ENCODE measurements around the gene KCNA3.
A peak's percentile ranks its signal among the peaks of the same experiment; 100 is the strongest.

Gene KCNA3

DNA sequence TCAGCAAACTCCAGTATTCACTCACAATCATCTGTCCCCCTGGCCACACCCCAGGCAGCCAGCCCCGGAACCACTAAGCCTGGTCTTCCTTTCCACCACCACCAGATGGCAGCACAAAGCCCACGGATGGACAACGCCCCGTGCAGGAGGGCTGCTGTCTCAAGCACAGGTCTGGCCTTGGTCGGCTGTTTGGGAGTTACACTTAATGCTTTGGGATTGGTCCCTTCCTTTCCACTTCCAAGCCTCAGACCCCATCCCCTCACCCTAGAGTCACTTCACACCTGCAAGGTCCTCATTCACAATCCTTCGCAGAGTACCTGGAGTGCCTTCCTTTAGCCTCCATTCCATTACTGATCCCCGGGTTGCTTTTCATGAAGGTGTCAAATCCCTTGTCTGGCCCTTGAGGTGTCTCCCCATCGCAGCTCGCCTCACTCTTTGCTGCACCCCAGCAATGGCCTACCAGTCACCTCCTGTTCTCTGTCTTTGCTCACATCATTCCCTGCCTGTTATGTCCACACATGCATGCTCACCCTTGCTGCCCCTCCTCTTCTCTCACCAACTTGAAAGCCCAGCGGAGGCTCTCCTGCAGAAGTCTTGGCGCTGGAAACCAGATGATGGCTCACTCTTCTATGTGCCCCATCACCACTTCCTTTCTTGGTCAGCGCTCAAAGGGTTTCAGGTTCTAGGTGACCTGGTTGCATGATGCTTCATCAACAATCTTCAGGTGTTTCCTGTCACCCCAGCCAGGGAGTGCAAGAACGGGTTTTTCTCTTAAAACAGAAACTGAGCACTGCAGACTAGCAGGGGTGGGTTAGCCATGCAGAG lies 43.7 kb downstream of the KCNA3 start:
- DNase-seq (peak; percentile 83 to 87 (median 83)), ATAC-seq (replicated peaks) (peak; percentile 80)
- H3K9me3 Mint-ChIP-seq: no peaks in the 10 kb centered on the region
- peaks cover 35 to 41% of the 10 kb centered on the region in 2 donors for H3K4me1 Mint-ChIP-seq (ENCODE audit: low read depth in 2 of 2)
- H3K27me3 Mint-ChIP-seq: no peaks in the 10 kb centered on the region
- no peak overlapping the region for H3K4me3 Mint-ChIP-seq
- H3K27ac Mint-ChIP-seq: no peak overlapping the region
- H3K36me3 Mint-ChIP-seq (ENCODE audit: insufficient read depth): no peaks in the 10 kb centered on the region

DNA sequence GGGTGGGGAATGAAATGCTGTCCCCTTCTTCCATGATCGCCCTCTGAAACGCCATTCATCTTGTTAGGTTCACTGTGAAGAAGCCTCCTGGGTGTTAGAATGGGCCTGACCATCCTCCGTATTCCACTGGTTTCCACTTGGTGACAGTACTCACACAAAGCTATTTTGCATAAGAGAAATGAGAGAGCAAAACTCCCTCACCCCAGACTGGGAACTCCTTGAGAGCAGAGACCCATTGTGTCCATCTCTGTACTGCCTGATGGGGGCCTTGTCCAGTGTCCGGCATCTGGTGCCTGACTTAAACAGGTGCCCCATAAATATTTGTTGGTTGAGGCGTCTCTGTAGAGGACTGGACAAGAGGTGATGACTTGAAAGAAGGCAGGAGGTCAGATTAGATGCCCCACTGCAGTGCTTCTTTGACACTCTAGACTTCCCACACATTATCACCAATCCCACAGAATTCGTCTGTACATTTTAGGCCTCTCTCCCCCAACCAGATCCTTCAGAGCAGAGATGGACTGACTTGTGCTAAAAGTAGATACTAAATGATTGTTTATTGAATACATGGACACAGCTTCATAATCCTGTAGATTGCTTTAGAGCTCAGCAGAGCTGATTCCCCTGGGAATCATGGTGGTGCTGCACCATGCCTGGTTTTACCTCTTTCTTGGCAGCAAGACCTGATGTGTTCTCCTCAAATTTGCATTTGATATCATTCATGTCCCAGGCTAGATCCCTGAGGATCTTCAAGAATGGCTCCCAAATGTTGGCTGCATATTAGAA lies 46.2 kb downstream of the KCNA3 start:
- Mint-ChIP-seq H3K4me1 (ENCODE audit: low read depth in 2 of 2) (peaks cover 12 to 18% of the 10 kb centered on the region in 2 donors), H3K27ac (no peak overlapping the region), H3K9me3 (no peaks in the 10 kb centered on the region), H3K4me3 (no peak overlapping the region), H3K36me3 (ENCODE audit: insufficient read depth) (no peaks in the 10 kb centered on the region), H3K27me3 (no peaks in the 10 kb centered on the region)
- ATAC-seq (replicated peaks) (no peak), DNase-seq (no peak)

DNA sequence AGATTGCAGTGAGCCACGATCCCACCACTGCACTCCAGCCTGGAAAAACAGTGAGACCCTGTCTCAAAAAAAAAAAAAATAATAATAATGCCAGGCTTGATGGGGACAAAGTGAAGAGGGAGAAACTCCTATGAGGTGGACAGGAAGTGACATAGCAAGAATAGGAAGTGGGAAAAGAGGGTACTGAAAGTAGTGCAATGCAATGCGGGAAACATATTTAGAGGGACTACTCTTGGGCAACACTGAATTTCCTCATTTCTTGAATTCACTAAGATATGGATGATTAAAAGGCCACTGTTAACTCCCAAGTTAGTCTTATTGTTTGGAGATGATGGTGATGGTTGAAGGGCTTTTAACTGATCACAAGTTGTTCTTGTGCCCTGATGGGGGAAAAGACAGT lies 47.0 kb downstream of the KCNA3 start:
- H3K4me1 Mint-ChIP-seq (ENCODE audit: low read depth in 2 of 2): peaks cover 5 to 12% of the 10 kb centered on the region in 2 donors

DNA sequence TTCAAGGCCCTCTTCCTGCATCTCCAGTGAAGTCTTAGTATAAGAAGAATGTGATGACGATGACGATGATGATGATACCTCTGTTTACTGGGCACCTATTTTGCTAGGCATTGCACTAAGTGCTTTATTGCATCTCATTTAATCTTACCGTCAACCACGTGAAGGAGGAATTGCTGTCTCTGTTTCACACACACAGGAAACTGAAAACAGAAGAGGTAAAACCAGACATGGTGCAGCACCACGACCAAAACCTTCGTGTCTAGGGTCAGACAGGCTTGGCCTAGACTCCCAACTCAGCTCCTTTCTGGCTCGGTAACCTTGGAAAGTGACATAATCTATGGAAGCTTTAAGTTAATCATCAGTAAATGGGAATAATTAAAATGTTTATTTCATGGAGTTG lies 47.9 kb downstream of the KCNA3 start:
- no peak overlapping the region for H3K4me3 Mint-ChIP-seq
- H3K36me3 Mint-ChIP-seq (ENCODE audit: insufficient read depth): no peaks in the 10 kb centered on the region
- ATAC-seq (replicated peaks): no peak
- peaks cover 5 to 12% of the 10 kb centered on the region in 2 donors for H3K4me1 Mint-ChIP-seq (ENCODE audit: low read depth in 2 of 2)
- H3K9me3 Mint-ChIP-seq: no peaks in the 10 kb centered on the region
- no peaks in the 10 kb centered on the region for H3K27me3 Mint-ChIP-seq
- H3K27ac Mint-ChIP-seq: no peak overlapping the region
- no peak for DNase-seq

More for the DNA sequence above, 47.0 kb downstream of the KCNA3 start:
- Mint-ChIP-seq H3K27ac (no peak overlapping the region), H3K27me3 (no peaks in the 10 kb centered on the region), H3K4me3 (no peak overlapping the region), H3K36me3 (ENCODE audit: insufficient read depth) (no peaks in the 10 kb centered on the region), H3K9me3 (no peaks in the 10 kb centered on the region)
- no peak for ATAC-seq (replicated peaks)
- no peak for DNase-seq
